ENCODE measurements around the gene VPS8. TPM values are rescaled to one million over a fixed set of nuclear protein-coding genes. Genes with fewer than 3 reads are reported as not detected.

Gene VPS8
- total and polyA plus RNA-seq, 2 of the 8 experiments (the other 6 are each of a cell fraction or from before 2014, with no cell fraction given) = 13.0 to 41.0 TPM

DNA sequence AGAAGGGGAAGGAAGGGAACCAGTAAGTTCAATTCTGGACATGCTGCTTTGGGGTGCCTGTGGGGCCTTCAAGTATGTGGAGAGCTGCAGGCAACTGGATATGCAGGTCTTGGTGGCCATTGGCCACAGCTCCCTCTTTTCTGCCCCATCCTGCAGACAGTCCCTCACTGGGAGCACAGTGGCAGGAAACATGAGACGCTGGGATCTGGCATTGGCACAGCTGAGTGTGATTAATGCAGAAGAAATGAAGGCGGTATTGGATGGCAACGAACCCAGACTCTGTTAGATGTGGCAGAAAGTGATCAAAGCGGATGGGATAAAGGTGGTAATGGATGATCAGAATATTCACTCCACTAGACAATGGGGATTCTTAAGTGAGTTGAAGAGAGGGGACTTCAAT is 23.2 kb upstream of the VPS8 start:
- Histone ChIP-seq H3K23ac (ENCODE audit: insufficient read length) (no peak overlapping the region), H3K56ac (replicated peaks; ENCODE audit: insufficient read length, low read depth, low read length) (no peak overlapping the region), H3K36me3 (ENCODE audit: control insufficient read depth in 2 of 4, insufficient read depth in 4 of 4, low read length in 3 of 4) (no peaks in the 10 kb centered on the region), H4K91ac (replicated peaks; ENCODE audit: insufficient read length, low read length) (no peak overlapping the region), H3K4me3 (ENCODE audit: extremely low read depth in 1 of 4, insufficient read depth in 2 of 4, low read depth in 3 of 4, low read length in 4 of 4) (no peak overlapping the region), H3K9me3 (ENCODE audit: insufficient read depth in 2 of 2, low read depth in 1 of 2, low read length in 1 of 2) (no peaks in the 10 kb centered on the region), H3K9ac (replicated peaks in 1 of 4; ENCODE audit: extremely low read depth in 1 of 4, low read depth in 3 of 4, low read length in 3 of 4) (no peak overlapping the region), H2BK5ac (ENCODE audit: low read depth, low read length) (no peak overlapping the region), H2BK12ac (ENCODE audit: low read depth, low read length) (no peak overlapping the region), H3K4me1 (replicated peaks in 1 of 4; ENCODE audit: control insufficient read depth in 3 of 4, insufficient read depth in 4 of 4, low read length in 3 of 4) (peaks cover 0 to 5% (median 1%) of the 10 kb centered on the region in 4 experiments; a peak in 4 of 7 replicates), H3K4ac (replicated peaks; ENCODE audit: insufficient read length, low read depth, low read length) (no peak overlapping the region), H2BK20ac (ENCODE audit: low read length) (no peak overlapping the region), H2AFZ (ENCODE audit: low read length) (no peak overlapping the region), H2BK15ac (ENCODE audit: low read length) (no peak overlapping the region), H4K20me1 (replicated peaks in 1 of 2; ENCODE audit: control insufficient read depth in 1 of 2, insufficient read depth in 2 of 2, low read length in 2 of 2) (no peaks in the 10 kb centered on the region), H3K23me2 (ENCODE audit: low read depth, low read length) (no peaks in the 10 kb centered on the region), H3K79me1 (ENCODE audit: low read depth, low read length) (no peaks in the 10 kb centered on the region), H3K4me2 (ENCODE audit: insufficient read depth in 1 of 2, low read depth in 2 of 2, low read length in 2 of 2) (no peak overlapping the region), H3K14ac (ENCODE audit: insufficient read length) (no peak overlapping the region), H4K5ac (ENCODE audit: insufficient read length, low read depth, low read length) (no peak overlapping the region), H3K27ac (ENCODE audit: low read depth, low read length) (no peak overlapping the region), H4K8ac (ENCODE audit: extremely low read depth, insufficient read depth, low read length) (no peak overlapping the region), H2BK120ac (replicated peaks; ENCODE audit: low read depth, low read length) (no peak overlapping the region), H3K79me2 (ENCODE audit: control insufficient read depth in 1 of 2, insufficient read depth in 2 of 2, low read length in 2 of 2) (no peaks in the 10 kb centered on the region), H3K18ac (ENCODE audit: extremely low read depth, low read length) (no peak overlapping the region), H3K27me3 (replicated peaks in 1 of 4; ENCODE audit: control insufficient read depth in 3 of 4, extremely low read depth in 1 of 4, insufficient read depth in 3 of 4, low read length in 3 of 4) (no peaks in the 10 kb centered on the region; a peak in 1 of 7 replicates), H2AK5ac (ENCODE audit: low read depth, low read length) (no peak overlapping the region)
- WGBS, 2 experiments (ENCODE audit: extremely low coverage in 1 of 2, insufficient coverage in 1 of 2, insufficient read length in 1 of 2, insufficient replicate concordance in 2 of 2, low coverage in 1 of 2, low lambda C conversion rate in 2 of 2, missing lambda C conversion rate in 1 of 2) = 89% methylated on average over 4 of the region's 4 CpGs; no CpG with 5 or more reads in 1 of the 2 experiments
- ChIA-PET POLR2A (ENCODE audit: partially characterized antibody) (interaction anchor here (0.7 kb wide), 1 partner anchor 23 kb away, joined by 3 read pairs; the partner anchor contains the start of gene VPS8), CTCF (ENCODE audit: partially characterized antibody) (interaction anchor here (0.7 to 5.5 kb wide), 7 partner anchors 11 to 237 kb away, joined by 3 to 37 read pairs (median 5); partner anchors contain the start of gene VPS8)
- no peak for FAIRE-seq
- no peak for DNase-seq (ENCODE audit: low read depth in 1 of 2, low spot score in 2 of 2)
- TF ChIP-seq CREB1 (IDR thresholded peaks at IDR 0.05) (no peak), SP4 (IDR thresholded peaks at IDR 0.05; ENCODE audit: low read length) (no peak), TCF12 (IDR thresholded peaks at IDR 0.05; ENCODE audit: low read depth, low read length) (no peak), SUZ12 (IDR thresholded peaks at IDR 0.05; ENCODE audit: low read length) (no peak), TEAD4 (IDR thresholded peaks at IDR 0.05; ENCODE audit: low read depth, low read length) (no peak), TBP (IDR thresholded peaks at IDR 0.05; ENCODE audit: low read depth, low read length) (no peak), KDM5A (IDR thresholded peaks at IDR 0.05; ENCODE audit: low read length) (no peak), RAD21 (IDR thresholded peaks at IDR 0.05 in 1 of 2, conservative IDR thresholded peaks at IDR 0.05 in 1 of 2; ENCODE audit: low read depth in 2 of 2, low read length in 2 of 2) (no peak), SIX5 (IDR thresholded peaks at IDR 0.05; ENCODE audit: low read depth, low read length) (no peak), EP300 (IDR thresholded peaks at IDR 0.05; ENCODE audit: borderline replicate concordance in 1 of 2, low read depth in 2 of 2, low read length in 2 of 2) (no peak), SAP30 (IDR thresholded peaks at IDR 0.05; ENCODE audit: insufficient read depth, insufficient replicate concordance, low read length) (no peak)
- TF ChIP-seq, protein P1, sequence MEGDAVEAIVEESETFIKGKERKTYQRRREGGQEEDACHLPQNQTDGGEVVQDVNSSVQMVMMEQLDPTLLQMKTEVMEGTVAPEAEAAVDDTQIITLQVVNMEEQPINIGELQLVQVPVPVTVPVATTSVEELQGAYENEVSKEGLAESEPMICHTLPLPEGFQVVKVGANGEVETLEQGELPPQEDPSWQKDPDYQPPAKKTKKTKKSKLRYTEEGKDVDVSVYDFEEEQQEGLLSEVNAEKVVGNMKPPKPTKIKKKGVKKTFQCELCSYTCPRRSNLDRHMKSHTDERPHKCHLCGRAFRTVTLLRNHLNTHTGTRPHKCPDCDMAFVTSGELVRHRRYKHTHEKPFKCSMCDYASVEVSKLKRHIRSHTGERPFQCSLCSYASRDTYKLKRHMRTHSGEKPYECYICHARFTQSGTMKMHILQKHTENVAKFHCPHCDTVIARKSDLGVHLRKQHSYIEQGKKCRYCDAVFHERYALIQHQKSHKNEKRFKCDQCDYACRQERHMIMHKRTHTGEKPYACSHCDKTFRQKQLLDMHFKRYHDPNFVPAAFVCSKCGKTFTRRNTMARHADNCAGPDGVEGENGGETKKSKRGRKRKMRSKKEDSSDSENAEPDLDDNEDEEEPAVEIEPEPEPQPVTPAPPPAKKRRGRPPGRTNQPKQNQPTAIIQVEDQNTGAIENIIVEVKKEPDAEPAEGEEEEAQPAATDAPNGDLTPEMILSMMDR (IDR thresholded peaks at IDR 0.05; ENCODE audit: control extremely low read depth in 1 of 3, insufficient read depth in 1 of 3, low read depth in 1 of 3, low read length in 3 of 3) = no peak
